Neural cell (in vitro differentiated cells): ENCODE data around the gene KRTAP9-8. TPM values are rescaled to one million over a fixed set of nuclear protein-coding genes. Genes with fewer than 3 reads are reported as not detected.
"Not testable (repeated sequence)": the region's sequence is repeated elsewhere in the genome, so short reads cannot be mapped to it uniquely, and the experiment has no call there.

Experiments
- H2AFZ ChIP-seq: fragments of 200-600, 300-800 bp; sonication (generic), shearing (Covaris generic); 2 replicates; pipeline ENCODE4 v1.6.0; 2014; ENCODE audit warnings: low read depth, mild to moderate bottlenecking, antibody characterized with exemption, low read length, moderate library complexity
- H3F3A ChIP-seq: fragments of 200-600 bp; shearing (Covaris generic); 2 replicates; pipeline ENCODE4 v1.6.1; 2016; ENCODE audit warnings: mild to moderate bottlenecking, moderate library complexity, mixed read lengths, antibody characterized with exemption, low read length; ENCODE audit not compliant: insufficient read depth, poor library complexity, severe bottlenecking
- H3K27ac ChIP-seq: fragments of 200-600, 300-800 bp; sonication (generic), shearing (Covaris generic); 2 replicates; pipeline ENCODE4 v1.5.1; 2014; ENCODE audit warnings: mild to moderate bottlenecking, low read length, moderate library complexity
- H3K27me3 ChIP-seq: fragments of 300-800, 200-600 bp; sonication (generic), shearing (Covaris generic); 2 replicates; pipeline ENCODE4 v1.6.0; 2014; ENCODE audit warnings: mild to moderate bottlenecking, low read depth, low read length, moderate library complexity; ENCODE audit not compliant: insufficient read depth
- H3K36me3 ChIP-seq: fragments of 300-800, 200-600 bp; sonication (generic), shearing (Covaris generic); 2 replicates; pipeline ENCODE4 v1.5.1; 2014; ENCODE audit warnings: mild to moderate bottlenecking, antibody characterized with exemption, low read length, moderate library complexity; ENCODE audit not compliant: insufficient read depth
- H3K4me2 ChIP-seq: fragments of 300-800, 200-600 bp; sonication (generic), shearing (Covaris generic); 2 replicates; pipeline ENCODE4 v1.6.0; 2014; ENCODE audit warnings: mild to moderate bottlenecking, low read length
- H3K4me3 ChIP-seq: fragments of 300-800, 200-600 bp; sonication (generic), shearing (Covaris generic); 2 replicates; pipeline ENCODE4 v1.5.1; 2014; ENCODE audit warnings: mild to moderate bottlenecking, low read length, moderate library complexity
- H3K79me2 ChIP-seq: fragments of 200-600 bp; shearing (Covaris generic); replicated peaks from 2 replicates; pipeline ENCODE4 v1.6.0; 2014; ENCODE audit warnings: mild to moderate bottlenecking, low read length, moderate library complexity; ENCODE audit not compliant: insufficient read depth
- H3K9ac ChIP-seq: fragments of 300-800, 200-600 bp; sonication (generic), shearing (Covaris generic); 2 replicates; pipeline ENCODE4 v1.6.1; 2016; ENCODE audit warnings: mild to moderate bottlenecking, low read length, mixed read lengths
- H3K9me2 ChIP-seq: fragments of 200-600 bp; shearing (Covaris generic); 2 replicates; pipeline ENCODE4 v1.6.1; 2016; ENCODE audit warnings: mild to moderate bottlenecking, low read length, mixed read lengths; ENCODE audit not compliant: insufficient read depth
- H3K9me3 ChIP-seq: fragments of 200-600, 300-800 bp; sonication (generic), shearing (Covaris generic); 2 replicates; pipeline ENCODE4 v1.6.1; 2016; ENCODE audit warnings: mild to moderate bottlenecking, mixed run types, low read length, moderate library complexity, mixed read lengths
- H4K20me1 ChIP-seq: fragments of 200-600 bp; shearing (Covaris generic); 2 replicates; pipeline ENCODE4 v1.6.1; 2016; ENCODE audit warnings: mild to moderate bottlenecking, mixed run types; ENCODE audit not compliant: insufficient read depth
- CTCF ChIP-seq: fragments of 450-650 bp; IDR thresholded peaks from 2 replicates; pipeline ENCODE4 v1.5.1; 2014; ENCODE audit warnings: antibody characterized with exemption, mild to moderate bottlenecking, moderate library complexity; ENCODE audit not compliant: poor library complexity, severe bottlenecking
- EP300 ChIP-seq: fragments of 450-650 bp; conservative IDR thresholded peaks from 2 replicates; pipeline ENCODE4 v1.6.1; 2014; ENCODE audit warnings: antibody characterized with exemption, mild to moderate bottlenecking, moderate library complexity; ENCODE audit not compliant: poor library complexity, severe bottlenecking
- EZH2 ChIP-seq: fragments of 200-600, 300-800 bp; shearing (Covaris generic), sonication (generic); IDR thresholded peaks from 2 replicates; pipeline ENCODE4 v1.6.1; 2014; ENCODE audit warnings: antibody characterized with exemption, low read length, borderline replicate concordance, mild to moderate bottlenecking; ENCODE audit not compliant: insufficient read depth, poor library complexity, severe bottlenecking
- MXI1 ChIP-seq: fragments of 450-650 bp; conservative IDR thresholded peaks from 2 replicates; pipeline ENCODE4 v1.6.1; 2014; ENCODE audit warnings: antibody characterized with exemption, mild to moderate bottlenecking; ENCODE audit not compliant: poor library complexity, severe bottlenecking
- RAD21 ChIP-seq: fragments of 450-650 bp; conservative IDR thresholded peaks from 2 replicates; pipeline ENCODE4 v1.6.1; 2014; ENCODE audit warnings: antibody characterized with exemption, mild to moderate bottlenecking, moderate library complexity
- REST ChIP-seq: IDR thresholded peaks from 2 replicates; pipeline ENCODE4 v1.6.1; 2012; ENCODE audit warnings: borderline replicate concordance
- SMC3 ChIP-seq: fragments of 450-650 bp; conservative IDR thresholded peaks from 2 replicates; pipeline ENCODE4 v1.6.1; 2014; ENCODE audit warnings: antibody characterized with exemption, mild to moderate bottlenecking, moderate library complexity; ENCODE audit not compliant: poor library complexity
- TAF1 ChIP-seq: IDR thresholded peaks from 2 replicates; pipeline ENCODE4 v1.6.1; 2012; ENCODE audit warnings: low read depth
- polyA minus RNA-seq: library from RNA; depleted of rRNA, polyadenylated mRNA; stranded (reverse); fragments of >200 nt; gene quantifications from 2 replicates; pipeline ENCODE4 v1.2.3, GENCODE V29; 2014
- polyA plus RNA-seq: library from polyadenylated mRNA; depleted of rRNA; stranded (reverse); fragments of >200 nt; gene quantifications from 2 replicates; pipeline ENCODE4 v1.2.3, GENCODE V29; 2014

KRTAP9-8 gene
- not detected in 2 replicates for polyA plus RNA-seq
- polyA minus RNA-seq, result not detected in 2 replicates

- not testable (repeated sequence) for H3F3A ChIP-seq, H3K27ac ChIP-seq, H3K79me2 ChIP-seq, H3K9me3 ChIP-seq, H2AFZ ChIP-seq, H4K20me1 ChIP-seq, H3K36me3 ChIP-seq, H3K27me3 ChIP-seq, H3K4me3 ChIP-seq, H3K9ac ChIP-seq, H3K9me2 ChIP-seq, H3K4me2 ChIP-seq
Observed at GRCh38 chr17:41237949-41238437, at the start of gene KRTAP9-8. Gene KRTAP9-8, plus strand, starts transcription at chr17:41237999. Its CDS starts 53 bp downstream, at chr17:41238052.

GRCh38 chr17:41189837-41190318, 47.9 kb upstream of the KRTAP9-8 start, which contains the start of gene KRTAP9-1:
Gene KRTAP9-1, plus strand, starts transcription at chr17:41189887. Its CDS starts 0 bp downstream, at chr17:41189887.
- H3K79me2 ChIP-seq, H3K36me3 ChIP-seq, H3K27me3 ChIP-seq, H2AFZ ChIP-seq, H3F3A ChIP-seq, H3K27ac ChIP-seq, H3K9me2 ChIP-seq, H3K4me3 ChIP-seq, H4K20me1 ChIP-seq, H3K9me3 ChIP-seq, H3K9ac ChIP-seq, H3K4me2 ChIP-seq: not testable (repeated sequence)

- no peaks in the 10 kb centered on the region for H3K27me3 ChIP-seq
- H3K9me2 ChIP-seq, result no peaks in the 10 kb centered on the region
- no peak overlapping the region for H3K9ac ChIP-seq
- H4K20me1 ChIP-seq, result no peaks in the 10 kb centered on the region
- H3F3A ChIP-seq, result no peaks in the 10 kb centered on the region
- H3K4me2 ChIP-seq, result no peak overlapping the region
- TF ChIP-seq EZH2 (no peak), TAF1 (no peak), REST (no peak), SMC3 (no peak), EP300 (no peak), CTCF (no peak), RAD21 (no peak), MXI1 (no peak)
- H3K79me2 ChIP-seq, result no peaks in the 10 kb centered on the region
- H3K9me3 ChIP-seq, result no peaks in the 10 kb centered on the region
- no peaks in the 10 kb centered on the region for H3K36me3 ChIP-seq
- no peak overlapping the region for H3K4me3 ChIP-seq
- no peak overlapping the region for H2AFZ ChIP-seq
- no peak overlapping the region for H3K27ac ChIP-seq
Observed at GRCh38 chr17:41190328-41190727, 47.5 kb upstream of the KRTAP9-8 start.
